Breast epithelium (tissue), 4 donors: ENCODE results near the gene GATB. TPM values are rescaled to one million over a fixed set of nuclear protein-coding genes. Genes with fewer than 3 reads are reported as not detected.

ENCODE experiments used
- DNase-seq, 2 donors: peaks; one replicate each; pipeline ENCODE4 v3.0.0-alpha.2; 2019; ENCODE audit warnings: low spot score in 2 of 2
- H3K27ac ChIP-seq, 2 donors: fragments of 200-600 bp; sonication (generic) in 1 of 2; one replicate each; pipeline ENCODE4 v1.5.1; 2016 to 2019; ENCODE audit warnings: mild to moderate bottlenecking in 1 of 2
- H3K27me3 ChIP-seq, 2 donors: fragments of 200-600 bp; sonication (generic) in 1 of 2; one replicate each; pipeline versions ENCODE4 v1.5.1 to v1.6.0; 2017 to 2019; ENCODE audit warnings: control low read depth in 1 of 2, mild to moderate bottlenecking in 1 of 2
- H3K36me3 ChIP-seq: fragments of 200-600 bp; one replicate; pipeline ENCODE4 v1.5.1; 2019
- H3K4me1 ChIP-seq, 2 donors: fragments of 200-600 bp; sonication (generic); one replicate each; pipeline ENCODE4 v1.5.1; 2016 to 2019; ENCODE audit warnings: control low read depth in 1 of 2
- H3K4me3 ChIP-seq, 3 donors: fragments of 200-600 bp; sonication (generic); 1 replicate in 2 of 3; 2 replicates in 1 of 3; pipeline ENCODE4 v1.5.1; 2016 to 2019; ENCODE audit warnings: mild to moderate bottlenecking in 3 of 3, moderate library complexity in 2 of 3
- H3K9me3 ChIP-seq, 2 donors: fragments of 200-600 bp; sonication (generic) in 1 of 2; one replicate each; pipeline ENCODE4 v1.5.1; 2016 to 2019; ENCODE audit warnings: control low read depth in 1 of 2
- CTCF ChIP-seq, 3 donors: fragments of 450-650 bp; IDR thresholded peaks; one replicate each; pipeline ENCODE4 v1.5.1; 2016 to 2017; ENCODE audit warnings: antibody characterized with exemption in 3 of 3, mild to moderate bottlenecking in 3 of 3, moderate library complexity in 3 of 3
- POLR2A ChIP-seq: fragments of 450-650 bp; IDR thresholded peaks from one replicate; pipeline ENCODE4 v1.6.1; 2016; ENCODE audit warnings: antibody characterized with exemption, mild to moderate bottlenecking, moderate library complexity
- POLR2AphosphoS5 ChIP-seq, 3 donors: sonication (generic); formaldehyde crosslinking; IDR thresholded peaks; one replicate each; pipeline ENCODE4 v1.6.1; 2017; ENCODE audit warnings: antibody characterized with exemption in 3 of 3
- intact Hi-C: fragments of 100-400 bp; cut with DNase I; formaldehyde crosslinking; loops from one replicate; pipeline ENCODE4 v1.15.1; 2023; ENCODE audit warnings: low total_unique reads
- total RNA-seq, 3 donors: library from RNA; depleted of rRNA; stranded (reverse); fragments of >200 nt; gene quantifications; one replicate each; pipeline ENCODE4 v1.1.0, GENCODE V29; 2016

GATB gene
- total RNA-seq, 3 donors from 2014 or later: 12.8 to 26.6 (median 20.6) TPM

- no peak overlapping the region for H3K27ac ChIP-seq
- H3K4me3 ChIP-seq: no peak overlapping the region
- TF ChIP-seq POLR2AphosphoS5 (IDR thresholded peaks at IDR 0.05): no peak
- TF ChIP-seq POLR2A: no peak
- TF ChIP-seq CTCF (IDR thresholded peaks at IDR 0.05): no peak
- H3K27me3 ChIP-seq: no peaks in the 10 kb centered on the region
- DNase-seq: no peak
- no peaks in the 10 kb centered on the region for H3K4me1 ChIP-seq
- peaks cover 0 to 13% of the 10 kb centered on the region in 2 donors for H3K9me3 ChIP-seq
- intact Hi-C loops: no loop called here
- no peaks in the 10 kb centered on the region for H3K36me3 ChIP-seq
Measured at GRCh38 chr4:151770154-151770553, 9.3 kb upstream of the GATB start.

GRCh38 chr4:151768835-151769234 lies 8.0 kb upstream of the GATB start:
- Histone ChIP-seq H3K27ac (no peak overlapping the region), H3K4me3 (no peak overlapping the region), H3K9me3 (no peaks in the 10 kb centered on the region), H3K27me3 (no peaks in the 10 kb centered on the region), H3K4me1 (no peaks in the 10 kb centered on the region), H3K36me3 (no peaks in the 10 kb centered on the region)
- no peak for DNase-seq
- intact Hi-C loops: no loop called here
- TF ChIP-seq POLR2A: no peak
- no peak for TF ChIP-seq CTCF (IDR thresholded peaks at IDR 0.05)
- TF ChIP-seq POLR2AphosphoS5 (IDR thresholded peaks at IDR 0.05): no peak

- intact Hi-C loops: no loop called here
- TF ChIP-seq CTCF (IDR thresholded peaks at IDR 0.05) (no peak), POLR2A (no peak)
- no peaks in the 10 kb centered on the region for H3K27me3 ChIP-seq
- H3K4me3 ChIP-seq: no peak overlapping the region
- no peaks in the 10 kb centered on the region for H3K4me1 ChIP-seq
- no peaks in the 10 kb centered on the region for H3K36me3 ChIP-seq
- no peak overlapping the region for H3K27ac ChIP-seq
- DNase-seq: no peak
- H3K9me3 ChIP-seq: no peaks in the 10 kb centered on the region
Measured at GRCh38 chr4:151766691-151767090, 5.9 kb upstream of the GATB start.

DNA sequence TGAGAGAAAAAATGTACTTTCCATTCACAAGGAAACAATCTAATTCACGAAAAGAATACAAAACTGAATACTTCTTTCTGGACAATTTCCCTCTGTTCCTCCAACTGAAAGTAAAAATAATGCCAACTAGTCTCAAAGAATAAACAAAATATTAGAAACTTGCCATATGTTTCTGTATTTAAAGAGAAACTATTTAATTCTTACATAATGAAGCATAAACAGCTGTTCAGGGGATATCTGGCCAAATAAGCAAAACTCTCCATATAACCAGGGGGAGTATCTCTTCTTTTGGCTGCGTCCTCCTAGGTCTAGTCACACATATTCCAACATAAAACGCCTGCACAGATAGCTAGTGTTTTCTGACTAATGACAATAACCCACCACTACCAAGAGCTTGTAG lies 805 bp downstream of the GATB start:
- Histone ChIP-seq H3K4me3 (peak overlapping the region; percentile 64 to 93 (median 81)), H3K9me3 (no peaks in the 10 kb centered on the region), H3K27me3 (no peaks in the 10 kb centered on the region), H3K27ac (no peak overlapping the region), H3K36me3 (no peaks in the 10 kb centered on the region), H3K4me1 (peaks cover 0 to 7% of the 10 kb centered on the region in 2 donors)
- no peak for TF ChIP-seq CTCF (IDR thresholded peaks at IDR 0.05)
- intact Hi-C loops: no loop called here
- no peak for DNase-seq

DNA sequence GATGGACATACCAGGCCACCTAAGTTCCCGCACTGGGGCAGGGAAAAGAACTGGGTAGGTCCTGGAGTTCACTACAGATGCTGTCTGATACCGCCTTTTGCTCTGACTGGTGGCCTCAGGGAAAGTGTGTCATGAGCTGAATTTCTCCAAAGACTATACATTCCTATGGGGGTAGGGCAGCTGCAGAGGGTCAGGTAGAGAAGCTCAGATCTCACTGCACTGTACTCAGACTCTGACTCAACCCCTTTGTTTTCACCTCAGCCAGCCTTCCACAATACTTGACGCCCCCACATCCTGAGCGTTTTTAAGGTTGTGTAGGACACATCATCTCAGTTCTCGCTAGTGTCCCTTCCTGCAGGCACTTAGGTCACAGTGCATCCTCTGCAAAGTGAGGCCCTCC lies 7.8 kb downstream of the GATB start:
- Histone ChIP-seq H3K9me3 (no peaks in the 10 kb centered on the region), H3K4me3 (no peak overlapping the region), H3K4me1 (no peaks in the 10 kb centered on the region), H3K27ac (no peak overlapping the region), H3K36me3 (no peaks in the 10 kb centered on the region), H3K27me3 (no peaks in the 10 kb centered on the region)
- DNase-seq: no peak
- TF ChIP-seq POLR2A: no peak
- intact Hi-C loops: no loop called here

GRCh38 chr4:151750156-151750555 lies 10.7 kb downstream of the GATB start:
- no peak for TF ChIP-seq POLR2A
- TF ChIP-seq POLR2AphosphoS5 (IDR thresholded peaks at IDR 0.05): no peak
- TF ChIP-seq CTCF (IDR thresholded peaks at IDR 0.05): no peak
- Histone ChIP-seq H3K9me3 (no peaks in the 10 kb centered on the region), H3K4me3 (no peak overlapping the region), H3K36me3 (no peaks in the 10 kb centered on the region), H3K4me1 (no peaks in the 10 kb centered on the region), H3K27me3 (no peaks in the 10 kb centered on the region), H3K27ac (no peak overlapping the region)
- no peak for DNase-seq
- intact Hi-C loops: no loop called here
